HCT116 (cell line): Measurements from ENCODE around the gene SETD2. TPM values are rescaled to one million over a fixed set of nuclear protein-coding genes. Genes with fewer than 3 reads are reported as not detected.

Source experiments
- ATAC-seq: fragments of 200-7000 bp; cut with Tn5 transposase; 2 replicates; pipeline ENCODE4 v1.9.1; 2020; ENCODE audit warnings: mild to moderate bottlenecking, moderate library complexity
- BruUV-seq: library from RNA; stranded (reverse); fragments of 400-500 nt; replicated peaks from 2 replicates; lab custom pipeline; 2021; lab: Mats Ljungman, UMichigan
- CTCF ChIA-PET: fragments of 300-600 bp; sonication (Branson Sonifier 250); formaldehyde crosslinking; loops from one replicate; lab custom pipeline; 2021; ENCODE audit warnings: antibody characterized with exemption; lab: Charles Lee
- POLR2A ChIA-PET: fragments of 300-600, 350-600 bp; sonication (Branson Sonifier 250); formaldehyde crosslinking; loops from one replicate; lab custom pipeline; 2021; ENCODE audit warnings: antibody characterized with exemption; lab: Charles Lee
- RAD21 ChIA-PET, 2 experiments: fragments of 300-600 bp; sonication (Branson Sonifier 250); formaldehyde crosslinking; loops; one replicate each; lab custom pipeline; 2023; ENCODE audit warnings: low total read pairs in 2 of 2; ENCODE audit not compliant: uncharacterized antibody in 2 of 2, unreplicated experiment in 2 of 2, low non-redundant PET in 1 of 2; lab: Charles Lee
- DNase-seq: peaks from one replicate; pipeline ENCODE4 v3.0.0-alpha.2; 2010; ENCODE audit warnings: low read depth, low spot score
- H2AFZ ChIP-seq: fragments of 200-600 bp; shearing (Covaris generic), sonication (generic); 2 replicates; pipeline ENCODE4 v1.6.1; 2017; ENCODE audit warnings: low read depth, mixed run types, mixed read lengths, antibody characterized with exemption, low read length; ENCODE audit not compliant: poor library complexity, severe bottlenecking
- H3K27ac ChIP-seq: 2 replicates; pipeline ENCODE4 v1.5.1; 2012; ENCODE audit warnings: low read depth, low read length
- H3K27me3 ChIP-seq: fragments of 200-600 bp; sonication (generic); 2 replicates; pipeline ENCODE4 v1.6.1; 2016; ENCODE audit warnings: mixed run types, low read length, mixed read lengths; ENCODE audit not compliant: insufficient read depth
- H3K36me3 ChIP-seq, 2 experiments: fragments of 200-500 bp in 1 of 2; fragments of 200-600 bp in 1 of 2; sonication (Bioruptor generic) in 1 of 2; sonication (generic) in 1 of 2; 2 replicates each; pipeline versions ENCODE4 v1.5.1 to v1.6.1; 2014 to 2016; ENCODE audit warnings: low read length in 2 of 2, inconsistent platforms in 1 of 2, mixed read lengths in 1 of 2, mixed run types in 1 of 2; ENCODE audit not compliant: insufficient read depth in 2 of 2, control insufficient read depth in 1 of 2
- H3K4me1 ChIP-seq, 2 experiments: fragments of 200-600 bp in 1 of 2; sonication (generic) in 1 of 2; 2 replicates each; pipeline versions ENCODE4 v1.5.1 to v1.6.1; 2012 to 2017; ENCODE audit warnings: low read length in 2 of 2, inconsistent platforms in 1 of 2, mild to moderate bottlenecking in 1 of 2, mixed read lengths in 1 of 2, mixed run types in 1 of 2, moderate library complexity in 1 of 2; ENCODE audit not compliant: insufficient read depth in 2 of 2, control insufficient read depth in 1 of 2
- H3K4me2 ChIP-seq: fragments of 200-600 bp; sonication (generic); 2 replicates; pipeline ENCODE4 v1.6.1; 2017; ENCODE audit warnings: mixed run types, low read length, mixed read lengths
- H3K4me3 ChIP-seq, 2 experiments: fragments of 200-600 bp in 1 of 2; sonication (generic) in 1 of 2; replicated peaks in 1 of 2; 2 replicates each; pipeline ENCODE4 v1.5.1; 2011 to 2016; ENCODE audit warnings: low read length in 2 of 2, control low read depth in 1 of 2, low read depth in 1 of 2, mild to moderate bottlenecking in 1 of 2, mixed read lengths in 1 of 2, mixed run types in 1 of 2
- H3K79me2 ChIP-seq: fragments of 200-600 bp; sonication (generic); 2 replicates; pipeline ENCODE4 v1.6.1; 2017; ENCODE audit warnings: mild to moderate bottlenecking, mixed run types, low read length, moderate library complexity, mixed read lengths; ENCODE audit not compliant: insufficient read depth
- H3K9ac ChIP-seq: fragments of 200-600 bp; sonication (generic); 2 replicates; pipeline ENCODE4 v1.6.1; 2016; ENCODE audit warnings: low read length, mixed read lengths
- H3K9me2 ChIP-seq: fragments of 200-600 bp; sonication (generic), shearing (Covaris generic); 2 replicates; pipeline ENCODE4 v1.6.1; 2017; ENCODE audit warnings: mixed run types, mild to moderate bottlenecking, moderate library complexity; ENCODE audit not compliant: insufficient read depth
- H3K9me3 ChIP-seq, 2 experiments: fragments of 200-500 bp in 1 of 2; fragments of 200-600 bp in 1 of 2; sonication (Bioruptor generic) in 1 of 2; sonication (generic) in 1 of 2; 2 replicates each; pipeline ENCODE4 v1.6.1; 2014 to 2017; ENCODE audit warnings: low read length in 2 of 2, mixed read lengths in 2 of 2, inconsistent platforms in 1 of 2, low read depth in 1 of 2, mild to moderate bottlenecking in 1 of 2, mixed run types in 1 of 2, moderate library complexity in 1 of 2; ENCODE audit not compliant: control insufficient read depth in 1 of 2, insufficient read depth in 1 of 2
- H4K20me1 ChIP-seq: fragments of 200-600 bp; sonication (generic), shearing (Covaris generic); 2 replicates; pipeline ENCODE4 v1.6.1; 2017; ENCODE audit warnings: mixed run types, mild to moderate bottlenecking, moderate library complexity; ENCODE audit not compliant: insufficient read depth
- ATF3 ChIP-seq: IDR thresholded peaks from 2 replicates; pipeline ENCODE4 v1.6.1; 2012
- CBX3 ChIP-seq: IDR thresholded peaks from 2 replicates; pipeline ENCODE4 v1.6.1; 2012; ENCODE audit warnings: low read depth
- CTCF ChIP-seq, 3 experiments: fragments of 200-600 bp in 1 of 3; sonication (generic) in 1 of 3; IDR thresholded peaks in 2 of 3; conservative IDR thresholded peaks in 1 of 3; 2 replicates each; pipeline ENCODE4 v1.5.1; 2012 to 2017; ENCODE audit warnings: low read depth in 2 of 3, low read length in 2 of 3, antibody characterized with exemption in 1 of 3, borderline replicate concordance in 1 of 3, control low read depth in 1 of 3, mild to moderate bottlenecking in 1 of 3, mixed read lengths in 1 of 3, mixed run types in 1 of 3, moderate library complexity in 1 of 3; ENCODE audit not compliant: insufficient read depth in 1 of 3
- ELF1 ChIP-seq: IDR thresholded peaks from 2 replicates; pipeline ENCODE4 v1.6.1; 2012; ENCODE audit warnings: low read depth, borderline replicate concordance
- EZH2phosphoT487 ChIP-seq: fragments of 200-600 bp; IDR thresholded peaks from 2 replicates; pipeline ENCODE4 v1.6.1; 2018; ENCODE audit warnings: antibody characterized with exemption, borderline replicate concordance
- FOSL1 ChIP-seq: IDR thresholded peaks from 2 replicates; pipeline ENCODE4 v1.6.1; 2012; ENCODE audit warnings: low read depth
- MAX ChIP-seq: IDR thresholded peaks from 2 replicates; pipeline ENCODE4 v1.6.1; 2012
- POLR2A ChIP-seq: IDR thresholded peaks from 2 replicates; pipeline ENCODE4 v1.7.0; 2011; ENCODE audit warnings: borderline replicate concordance; ENCODE audit not compliant: insufficient read depth, insufficient read length; ENCODE audit errors: extremely low read depth
- RAD21 ChIP-seq: IDR thresholded peaks from 2 replicates; pipeline ENCODE4 v1.6.1; 2012; ENCODE audit warnings: low read depth, mild to moderate bottlenecking
- REST ChIP-seq: IDR thresholded peaks from 2 replicates; pipeline ENCODE4 v1.6.1; 2012; ENCODE audit warnings: low read depth
- SIN3A ChIP-seq: IDR thresholded peaks from 2 replicates; pipeline ENCODE4 v1.6.1; 2012; ENCODE audit warnings: low read depth
- SRF ChIP-seq: IDR thresholded peaks from 2 replicates; pipeline ENCODE4 v1.6.1; 2012; ENCODE audit warnings: low read depth
- TCF7L2 ChIP-seq: IDR thresholded peaks from 2 replicates; pipeline ENCODE4 v1.7.0; 2011; ENCODE audit warnings: borderline replicate concordance, inconsistent platforms; ENCODE audit not compliant: insufficient read depth, insufficient read length; ENCODE audit errors: extremely low read depth
- YY1 ChIP-seq: IDR thresholded peaks from 2 replicates; pipeline ENCODE4 v1.6.1; 2011; ENCODE audit warnings: low read length, low read depth, moderate library complexity, mild to moderate bottlenecking; ENCODE audit not compliant: insufficient replicate concordance; ENCODE audit errors: extremely low read depth
- ZFX ChIP-seq: fragments of 450-650 bp; IDR thresholded peaks from 2 replicates; pipeline ENCODE4 v1.6.1; 2017
- ZNF274 ChIP-seq: fragments of 200-500 bp; sonication (Bioruptor generic); IDR thresholded peaks from 2 replicates; pipeline ENCODE4 v1.6.1; 2014; ENCODE audit warnings: mild to moderate bottlenecking, low read depth, low read length, inconsistent platforms
- intact Hi-C: fragments of 100-400 bp; cut with micrococcal nuclease; formaldehyde crosslinking; loops from 2 replicates; pipeline ENCODE4 v1.10.0; 2022
- total RNA-seq: library from RNA; stranded (reverse); gene quantifications from one replicate; pipeline ENCODE4 v1.2.1, GENCODE V29; 2021; ENCODE audit not compliant: unreplicated experiment

Gene SETD2
- total RNA-seq, 1 experiment from 2014 or later = 33.0 TPM

- Histone ChIP-seq H3K79me2 (peaks cover 93% of the 10 kb centered on the region), H3K9me2 (no peaks in the 10 kb centered on the region), H2AFZ (no peak overlapping the region), H3K9ac (no peak overlapping the region), H3K27ac (no peak overlapping the region), H3K4me2 (no peak overlapping the region), H3K27me3 (no peaks in the 10 kb centered on the region), H4K20me1 (peaks cover 19% of the 10 kb centered on the region; the same call in 1 of the 2 replicates), H3K9me3 (no peaks in the 10 kb centered on the region), H3K4me3 (no peak overlapping the region)
- POLR2A ChIA-PET = no interaction called here
- CTCF ChIA-PET = no interaction called here
- DNase-seq = no peak
- RAD21 ChIA-PET = interaction anchor here in 1 of 2 experiments (0.7 kb wide), 1 partner anchor 190 kb away, joined by 3 read pairs; no protein-coding TSS in a partner anchor
- no TSS peak for BruUV-seq
- intact Hi-C loops = no loop called here
- no peak for ATAC-seq
- no peak for TF ChIP-seq EZH2phosphoT487
- no peak for TF ChIP-seq RAD21
- TF ChIP-seq POLR2A = no peak
- no peak for TF ChIP-seq REST
- no peak for TF ChIP-seq TCF7L2
- TF ChIP-seq SRF = no peak
- no peak for TF ChIP-seq CTCF (IDR thresholded peaks at IDR 0.05 in 2 of 3, conservative IDR thresholded peaks at IDR 0.05 in 1 of 3; ENCODE audit: borderline replicate concordance in 1 of 3, insufficient read depth in 1 of 3, low read depth in 2 of 3, low read length in 2 of 3)
- no peak for TF ChIP-seq CBX3
- no peak for TF ChIP-seq SIN3A
- no peak for TF ChIP-seq MAX
- TF ChIP-seq ZNF274 = no peak
- TF ChIP-seq YY1 = no peak
- TF ChIP-seq ATF3 = no peak
- no peak for TF ChIP-seq ELF1
- no peak for TF ChIP-seq FOSL1
- TF ChIP-seq ZFX = no peak
- TF ChIP-seq, all 23 proteins: peak for 0
- no peaks in the 10 kb centered on the region for H3K36me3 ChIP-seq
- H3K4me1 ChIP-seq = no peaks in the 10 kb centered on the region
Measured at GRCh38 chr3:47134311-47134710, 29.6 kb downstream of the SETD2 start.
